ENCODE measurements around the gene FUT3. TPM values are rescaled to one million over a fixed set of nuclear protein-coding genes. Genes with fewer than 3 reads are reported as not detected.

The FUT3 gene
- total RNA-seq, 1 experiment from 2014 or later: 2.6 TPM

- no peak for TF ChIP-seq CTCF (IDR thresholded peaks at IDR 0.05 in 2 of 3, conservative IDR thresholded peaks at IDR 0.05 in 1 of 3; ENCODE audit: borderline replicate concordance in 1 of 3, insufficient read depth in 1 of 3, low read depth in 2 of 3, low read length in 2 of 3)
Measured at GRCh38 chr19:5867201-5868136, 16.2 kb upstream of the FUT3 start (continued).

GRCh38 chr19:5865772-5866171 lies 14.5 kb upstream of the FUT3 start:
- H3K36me3 ChIP-seq (ENCODE audit: control insufficient read depth in 1 of 2, insufficient read depth in 2 of 2, low read length in 2 of 2): no peaks in the 10 kb centered on the region
- intact Hi-C loops (cut with micrococcal nuclease): no loop called here
- no peak for ATAC-seq
- H4K20me1 ChIP-seq (ENCODE audit: insufficient read depth): no peaks in the 10 kb centered on the region
- no peaks in the 10 kb centered on the region for H3K27me3 ChIP-seq (ENCODE audit: insufficient read depth, low read length)
- ChIA-PET RAD21 (ENCODE audit: low non-redundant PET in 1 of 2, low total read pairs in 2 of 2, uncharacterized antibody in 2 of 2, unreplicated experiment in 2 of 2) (no interaction called here), POLR2A (no interaction called here), CTCF (no interaction called here)
- H3K9ac ChIP-seq (ENCODE audit: low read length): no peak overlapping the region
- H3K4me1 ChIP-seq (ENCODE audit: control insufficient read depth in 1 of 2, insufficient read depth in 2 of 2, low read length in 2 of 2): no peaks in the 10 kb centered on the region; a peak in 1 of 4 replicates
- no peak overlapping the region for H2AFZ ChIP-seq (ENCODE audit: low read depth, low read length, poor library complexity, severe bottlenecking)
- H3K4me2 ChIP-seq (ENCODE audit: low read length): no peak overlapping the region
- no peak overlapping the region for H3K4me3 ChIP-seq (replicated peaks in 1 of 2; ENCODE audit: low read depth in 1 of 2, low read length in 2 of 2)
- H3K9me2 ChIP-seq (ENCODE audit: insufficient read depth): no peaks in the 10 kb centered on the region
- no peaks in the 10 kb centered on the region for H3K79me2 ChIP-seq (ENCODE audit: insufficient read depth, low read length)
- H3K9me3 ChIP-seq (ENCODE audit: control insufficient read depth in 1 of 2, insufficient read depth in 1 of 2, low read depth in 1 of 2, low read length in 2 of 2): no peaks in the 10 kb centered on the region
- no TSS peak for BruUV-seq (replicated peaks)
- TF ChIP-seq ATF3 (IDR thresholded peaks at IDR 0.05) (no peak), CTCF (IDR thresholded peaks at IDR 0.05 in 2 of 3, conservative IDR thresholded peaks at IDR 0.05 in 1 of 3; ENCODE audit: borderline replicate concordance in 1 of 3, insufficient read depth in 1 of 3, low read depth in 2 of 3, low read length in 2 of 3) (no peak), ZFX (IDR thresholded peaks at IDR 0.05) (no peak)
- DNase-seq (ENCODE audit: low read depth, low spot score): no peak
- H3K27ac ChIP-seq (ENCODE audit: low read depth, low read length): no peak overlapping the region

Data from HCT116 (cell line).